WTC11 (cell line): ENCODE measurements around the gene CCNJL.

ENCODE experiments used
- ATF3 ChIP-seq: sonication (generic); formaldehyde crosslinking; conservative IDR thresholded peaks from 2 replicates; pipeline ENCODE4 v1.8.1; 2022; ENCODE audit warnings: mild to moderate bottlenecking, missing genetic modification reagents
- CTCF ChIP-seq: fragments of 200-600 bp; IDR thresholded peaks from 2 replicates; pipeline ENCODE4 v1.8.0; 2022; ENCODE audit warnings: antibody characterized with exemption
- MXD4 ChIP-seq: fragments of 250-450 bp; sonication (Bioruptor Pico); IDR thresholded peaks from 2 replicates; pipeline ENCODE4 v1.8.0; 2021; ENCODE audit warnings: mild to moderate bottlenecking, moderate library complexity, borderline replicate concordance
- NFE2L1 ChIP-seq: sonication (generic); formaldehyde crosslinking; IDR thresholded peaks from 2 replicates; pipeline ENCODE4 v1.8.1; 2023; ENCODE audit warnings: missing genetic modification reagents
- STAT6 ChIP-seq: sonication (generic); formaldehyde crosslinking; conservative IDR thresholded peaks from 2 replicates; pipeline ENCODE4 v1.8.1; 2023; ENCODE audit warnings: mild to moderate bottlenecking, low read depth, missing genetic modification reagents, moderate library complexity
- USF1 ChIP-seq: sonication (generic); formaldehyde crosslinking; IDR thresholded peaks from 2 replicates; pipeline ENCODE4 v1.8.0; 2022; ENCODE audit warnings: mild to moderate bottlenecking, missing genetic modification reagents
- ZNF138 ChIP-seq: sonication (generic); formaldehyde crosslinking; conservative IDR thresholded peaks from 2 replicates; pipeline ENCODE4 v1.8.1; 2022; ENCODE audit warnings: mild to moderate bottlenecking, moderate library complexity, missing genetic modification reagents

GRCh38 chr5:160311491-160312133, 752 bp downstream of the CCNJL start:
- TF ChIP-seq CTCF (no peak), USF1 (no peak), ATF3 (no peak), ZNF138 (CRISPR knock-in tag) (no peak), STAT6 (CRISPR knock-in tag) (no peak), NFE2L1 (CRISPR knock-in tag) (no peak), MXD4 (CRISPR knock-in tag) (no peak)
